Left lung (tissue), 10 donors: Measurements from ENCODE around the gene STRA8. TPM values are rescaled to one million over a fixed set of nuclear protein-coding genes. Genes with fewer than 3 reads are reported as not detected.

Experiments
- ATAC-seq: fragments of 200-7000 bp; cut with Tn5 transposase; one replicate; pipeline ENCODE4 v1.9.1; 2020; ENCODE audit warnings: moderate library complexity
- DNase-seq, 4 donors: peaks; one replicate each; pipeline ENCODE4 v3.0.0-alpha.2; 2013 to 2020
- H3K27ac ChIP-seq, 2 donors: fragments of 200-600 bp; sonication (generic) in 1 of 2; one replicate each; pipeline versions ENCODE4 v1.5.0 to v1.8.0; 2020 to 2021
- H3K27me3 ChIP-seq, 2 donors: fragments of 200-600 bp; sonication (generic) in 1 of 2; one replicate each; pipeline versions ENCODE4 v1.5.0 to v1.8.0; 2020 to 2021
- H3K36me3 ChIP-seq, 2 donors: fragments of 200-600 bp; sonication (generic) in 1 of 2; one replicate each; pipeline versions ENCODE4 v1.5.0 to v1.8.0; 2020 to 2021
- H3K4me1 ChIP-seq, 2 donors: fragments of 200-600 bp; one replicate each; pipeline ENCODE4 v1.8.0; 2021
- H3K4me3 ChIP-seq, 2 donors: fragments of 200-600 bp; sonication (generic) in 1 of 2; one replicate each; pipeline versions ENCODE4 v1.5.0 to v1.8.0; 2020 to 2021; ENCODE audit warnings: mild to moderate bottlenecking in 1 of 2
- H3K9me3 ChIP-seq, 2 donors: fragments of 200-600 bp; sonication (generic) in 1 of 2; one replicate each; pipeline versions ENCODE4 v1.5.0 to v1.8.0; 2020 to 2021
- CTCF ChIP-seq, 2 donors: fragments of 200-600 bp; sonication (generic) in 1 of 2; IDR thresholded peaks; one replicate each; pipeline versions ENCODE4 v1.5.0 to v1.8.0; 2021; ENCODE audit warnings: antibody characterized with exemption in 2 of 2
- intact Hi-C, 2 donors: fragments of 100-400 bp; cut with DNase I; formaldehyde crosslinking; loops; one replicate each; pipeline versions ENCODE4 v1.11.2 to v1.14.2; 2022
- polyA plus RNA-seq, 6 donors: library from polyadenylated mRNA; unstranded; fragments of 120-200 nt; gene quantifications; one replicate each; pipeline ENCODE4 v1.2.1, GENCODE V29; 2013; ENCODE audit not compliant: insufficient read length in 6 of 6
- total RNA-seq, 2 donors: library from RNA; stranded (reverse); fragmentation: NEBNext Ultra II Directional; extraction: Animal tissue kit (Norgen Biotek cat#: 25700); gene quantifications; one replicate each; pipeline ENCODE4 v1.2.1, GENCODE V29; 2021
- donor health status: DM: no; HTN: yes; CAD: no.
- donor health status: DM: no; HTN: no; CAD: no.

The STRA8 gene
- total and polyA plus RNA-seq, 8 donors = 0.14 to 0.40 (median 0.20) TPM; not detected in 3

- no peak overlapping the region for H3K27ac ChIP-seq
- H3K9me3 ChIP-seq = no peaks in the 10 kb centered on the region
- H3K36me3 ChIP-seq = no peaks in the 10 kb centered on the region
- H3K4me3 ChIP-seq = no peak overlapping the region
- H3K27me3 ChIP-seq = no peaks in the 10 kb centered on the region
- ATAC-seq (no peak), DNase-seq (no peak)
- intact Hi-C loops = no loop called here
- no peaks in the 10 kb centered on the region for H3K4me1 ChIP-seq
- no peak for TF ChIP-seq CTCF (IDR thresholded peaks at IDR 0.05)
These were observed 1.1 kb downstream of the STRA8 start for GRCh38 chr7:135234727-135235126.

GRCh38 chr7:135235841-135236240 is 2.2 kb downstream of the STRA8 start:
- Histone ChIP-seq H3K4me3 (no peak overlapping the region), H3K27me3 (no peaks in the 10 kb centered on the region), H3K4me1 (no peaks in the 10 kb centered on the region), H3K27ac (no peak overlapping the region), H3K9me3 (no peaks in the 10 kb centered on the region), H3K36me3 (no peaks in the 10 kb centered on the region)
- intact Hi-C loops = no loop called here
- DNase-seq = no peak
- TF ChIP-seq CTCF (IDR thresholded peaks at IDR 0.05) = no peak
- ATAC-seq = no peak

- ATAC-seq (no peak), DNase-seq (no peak)
- Histone ChIP-seq H3K9me3 (no peaks in the 10 kb centered on the region), H3K27ac (no peak overlapping the region), H3K36me3 (no peaks in the 10 kb centered on the region), H3K4me3 (no peak overlapping the region), H3K4me1 (no peaks in the 10 kb centered on the region), H3K27me3 (no peaks in the 10 kb centered on the region)
- intact Hi-C loops = no loop called here
- TF ChIP-seq CTCF (IDR thresholded peaks at IDR 0.05) = no peak
These were observed 3.1 kb downstream of the STRA8 start for GRCh38 chr7:135236727-135237126.

- H3K36me3 ChIP-seq = no peaks in the 10 kb centered on the region
- TF ChIP-seq CTCF (IDR thresholded peaks at IDR 0.05) = no peak
- DNase-seq = no peak
- H3K4me3 ChIP-seq = no peak overlapping the region
- H3K27me3 ChIP-seq = no peaks in the 10 kb centered on the region
- no peak overlapping the region for H3K27ac ChIP-seq
- ATAC-seq = no peak
- no peaks in the 10 kb centered on the region for H3K9me3 ChIP-seq
- H3K4me1 ChIP-seq = no peaks in the 10 kb centered on the region
- intact Hi-C loops = no loop called here
These were observed 4.6 kb downstream of the STRA8 start for GRCh38 chr7:135238112-135238744.

- DNase-seq = no peak
- ATAC-seq = no peak
- Histone ChIP-seq H3K36me3 (no peaks in the 10 kb centered on the region), H3K4me1 (no peaks in the 10 kb centered on the region), H3K27ac (no peak overlapping the region), H3K4me3 (no peak overlapping the region), H3K9me3 (no peaks in the 10 kb centered on the region), H3K27me3 (no peaks in the 10 kb centered on the region)
- TF ChIP-seq CTCF (IDR thresholded peaks at IDR 0.05) = no peak
- intact Hi-C loops = no loop called here
These were observed 5.6 kb downstream of the STRA8 start for GRCh38 chr7:135239263-135239662.
